C4-2B (cell line): ENCODE measurements around the gene PCDH9.

Source experiments
- CTCF ChIP-seq: fragments of 450-650 bp; conservative IDR thresholded peaks from 2 replicates; pipeline ENCODE4 v1.5.1; 2017; ENCODE audit warnings: mild to moderate bottlenecking
- ZFX ChIP-seq: fragments of 450-650 bp; IDR thresholded peaks from 2 replicates; pipeline ENCODE4 v1.6.1; 2017

- TF ChIP-seq CTCF: no peak
- TF ChIP-seq ZFX: no peak
These were observed 530.0 kb downstream of the PCDH9 start for GRCh38 chr13:66700117-66700601.
